ENCODE results near the gene CACNB4.

Gene CACNB4

DNA sequence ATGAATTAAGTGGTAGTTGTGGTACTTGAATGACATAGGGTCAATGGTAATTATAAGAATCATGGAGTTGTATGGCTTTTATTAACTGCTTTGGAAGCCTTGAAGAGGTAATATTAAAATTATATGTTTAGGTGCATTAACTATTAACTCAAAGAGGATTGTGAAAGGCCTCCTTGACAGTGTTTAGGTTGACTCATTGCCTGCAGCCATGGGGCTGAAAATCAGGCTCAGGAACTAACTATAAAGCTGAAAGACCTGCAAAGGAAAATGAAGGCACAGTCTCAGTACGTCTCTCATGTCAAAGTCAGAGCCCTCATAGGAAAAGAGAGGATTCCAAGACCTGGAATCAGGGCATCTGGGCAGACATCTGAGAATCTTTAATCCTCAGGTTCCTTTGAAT is 31.0 kb downstream of the CACNB4 start:
- no peak overlapping the region for H3K4me3 ChIP-seq (replicated peaks; ENCODE audit: low read depth, low read length)
- TF ChIP-seq, protein P1, sequence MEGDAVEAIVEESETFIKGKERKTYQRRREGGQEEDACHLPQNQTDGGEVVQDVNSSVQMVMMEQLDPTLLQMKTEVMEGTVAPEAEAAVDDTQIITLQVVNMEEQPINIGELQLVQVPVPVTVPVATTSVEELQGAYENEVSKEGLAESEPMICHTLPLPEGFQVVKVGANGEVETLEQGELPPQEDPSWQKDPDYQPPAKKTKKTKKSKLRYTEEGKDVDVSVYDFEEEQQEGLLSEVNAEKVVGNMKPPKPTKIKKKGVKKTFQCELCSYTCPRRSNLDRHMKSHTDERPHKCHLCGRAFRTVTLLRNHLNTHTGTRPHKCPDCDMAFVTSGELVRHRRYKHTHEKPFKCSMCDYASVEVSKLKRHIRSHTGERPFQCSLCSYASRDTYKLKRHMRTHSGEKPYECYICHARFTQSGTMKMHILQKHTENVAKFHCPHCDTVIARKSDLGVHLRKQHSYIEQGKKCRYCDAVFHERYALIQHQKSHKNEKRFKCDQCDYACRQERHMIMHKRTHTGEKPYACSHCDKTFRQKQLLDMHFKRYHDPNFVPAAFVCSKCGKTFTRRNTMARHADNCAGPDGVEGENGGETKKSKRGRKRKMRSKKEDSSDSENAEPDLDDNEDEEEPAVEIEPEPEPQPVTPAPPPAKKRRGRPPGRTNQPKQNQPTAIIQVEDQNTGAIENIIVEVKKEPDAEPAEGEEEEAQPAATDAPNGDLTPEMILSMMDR (IDR thresholded peaks at IDR 0.05; ENCODE audit: low read depth, low read length, missing control alignments) = no peak
- DNase-seq (ENCODE audit: extremely low read depth, low read depth) = no peak

- TF ChIP-seq, protein P1 (IDR thresholded peaks at IDR 0.05; ENCODE audit: low read depth, low read length, missing control alignments) = no peak
- H3K4me3 ChIP-seq (replicated peaks; ENCODE audit: low read depth, low read length) = no peak overlapping the region
- DNase-seq (ENCODE audit: extremely low read depth, low read depth) = no peak
These were observed 32.9 kb downstream of the CACNB4 start for GRCh38 chr2:152065945-152066344.

GRCh38 chr2:152064001-152064400 is 34.8 kb downstream of the CACNB4 start:
- no peak for DNase-seq (ENCODE audit: extremely low read depth, low read depth)
- no peak overlapping the region for H3K4me3 ChIP-seq (replicated peaks; ENCODE audit: low read depth, low read length)
- TF ChIP-seq, protein P1 (IDR thresholded peaks at IDR 0.05; ENCODE audit: low read depth, low read length, missing control alignments) = no peak

GRCh38 chr2:152063325-152063924 is 35.4 kb downstream of the CACNB4 start:
- H3K4me3 ChIP-seq (replicated peaks; ENCODE audit: low read depth, low read length) = no peak overlapping the region
- no peak for DNase-seq (ENCODE audit: extremely low read depth, low read depth)
- TF ChIP-seq, protein P1 (IDR thresholded peaks at IDR 0.05; ENCODE audit: low read depth, low read length, missing control alignments) = no peak

DNA sequence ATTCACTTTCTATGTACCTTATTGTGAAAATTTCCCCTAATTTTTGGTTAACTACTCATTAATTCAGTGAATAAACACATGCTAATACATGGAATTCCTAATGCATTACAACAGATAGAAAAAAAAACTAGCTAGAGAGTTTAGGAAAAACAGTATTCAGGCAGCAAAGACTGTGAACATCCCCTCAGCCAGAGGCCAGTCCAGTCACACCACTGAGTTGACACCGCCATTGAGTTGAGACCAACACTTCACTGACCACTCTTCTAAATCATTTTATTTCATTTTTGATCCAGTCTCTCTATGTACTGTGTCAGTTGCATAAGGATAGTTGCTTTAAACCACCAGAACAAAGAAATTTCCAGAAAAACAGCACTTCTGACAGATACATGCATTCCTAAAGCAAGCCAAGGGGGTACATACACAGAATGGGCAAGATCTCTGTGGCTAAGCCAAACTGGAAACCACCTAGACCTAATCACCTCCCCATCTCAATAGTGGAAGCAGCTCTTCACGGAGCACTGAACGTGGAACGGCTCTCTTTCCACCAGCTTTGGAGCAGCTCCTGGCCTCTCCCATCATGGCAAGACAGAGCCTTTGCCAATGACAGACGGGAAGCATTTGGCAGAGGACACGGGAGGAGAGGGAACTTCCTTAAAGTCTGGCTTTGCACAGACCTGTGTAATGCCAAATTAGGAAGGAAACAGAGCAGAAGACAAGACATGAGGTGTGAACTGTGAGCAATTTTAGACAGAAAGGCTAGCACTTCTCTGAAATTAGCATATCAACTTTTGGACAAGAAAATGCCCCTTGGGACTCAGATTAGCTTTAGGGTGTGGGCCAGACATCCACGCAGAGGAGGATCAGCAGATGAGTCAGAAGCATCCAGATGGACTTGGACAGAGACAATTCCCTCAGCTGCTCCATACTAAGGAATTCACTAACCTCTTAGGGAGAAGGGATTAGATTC is 36.4 kb downstream of the CACNB4 start:
- DNase-seq (ENCODE audit: extremely low read depth, low read depth) = peak; percentile 11
- TF ChIP-seq, protein P1 (IDR thresholded peaks at IDR 0.05; ENCODE audit: low read depth, low read length, missing control alignments) = no peak
- no peak overlapping the region for H3K4me3 ChIP-seq (replicated peaks; ENCODE audit: low read depth, low read length)

GRCh38 chr2:152061383-152061782 is 37.5 kb downstream of the CACNB4 start:
- no peak for DNase-seq (ENCODE audit: extremely low read depth, low read depth)
- TF ChIP-seq, protein P1 (IDR thresholded peaks at IDR 0.05; ENCODE audit: low read depth, low read length, missing control alignments) = no peak
- H3K4me3 ChIP-seq (replicated peaks; ENCODE audit: low read depth, low read length) = no peak overlapping the region
